Stimulated activated naive CD4-positive, alpha-beta T cell (primary cell): ENCODE results near the gene LONRF2.

Experiments
- DNase-seq, 6 experiments: peaks; one replicate each; lab custom pipeline; 2025; lab: John Stamatoyannopoulos, UW

LONRF2 gene

DNA sequence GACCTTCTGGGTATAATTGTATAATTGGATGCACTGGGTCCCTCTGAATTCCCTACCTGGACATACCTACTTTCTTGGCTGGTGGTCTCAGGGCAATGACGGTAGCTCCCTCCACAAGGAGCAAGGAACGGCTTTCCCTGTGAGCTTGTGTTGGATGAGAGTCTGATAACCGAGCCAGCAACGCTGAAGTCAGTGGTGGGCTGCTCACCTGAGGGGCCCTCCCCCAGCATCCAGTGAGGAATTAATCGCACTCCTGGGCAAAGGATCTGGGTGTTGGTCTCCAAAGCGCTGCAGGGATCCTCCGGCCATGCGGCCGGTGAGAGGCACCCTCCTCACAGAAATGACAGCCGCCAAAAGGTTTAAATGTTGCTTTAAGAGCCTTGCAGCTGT is 47.1 kb downstream of the LONRF2 start:
- DNase-seq, result no peak

DNA sequence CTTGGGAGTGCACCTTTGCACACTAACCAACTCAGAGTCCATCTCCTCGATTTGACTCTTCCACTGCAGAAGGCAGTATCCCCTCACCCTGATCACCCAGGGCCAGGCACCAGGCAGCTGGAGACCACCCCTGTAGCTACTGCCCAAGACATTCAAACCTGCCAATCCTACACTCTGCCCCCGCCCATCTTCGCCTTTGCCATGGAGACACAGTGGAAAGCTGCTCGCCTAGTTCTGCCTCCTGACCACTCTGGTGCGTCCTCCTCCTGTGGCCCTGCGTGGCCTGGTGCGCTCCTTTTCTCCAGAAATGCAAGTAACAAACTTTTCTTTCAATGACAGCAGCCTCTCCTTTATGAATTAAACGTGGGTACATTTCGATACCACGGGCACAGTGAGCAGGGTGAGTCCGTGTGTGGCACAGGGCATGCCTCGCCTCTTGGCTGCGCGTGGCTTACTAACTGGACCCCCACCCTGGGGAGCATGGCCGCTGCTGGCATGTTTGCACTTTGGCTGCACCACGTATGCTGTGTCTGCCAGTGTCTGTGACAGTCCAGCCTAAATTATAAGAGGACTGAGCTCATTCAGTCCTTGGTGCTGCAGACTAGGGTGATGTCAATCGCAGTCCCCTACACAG is 47.6 kb downstream of the LONRF2 start:
- DNase-seq, result no peak

- no peak for DNase-seq
Observed at GRCh38 chr2:100274076-100274475, 48.2 kb downstream of the LONRF2 start.

DNA sequence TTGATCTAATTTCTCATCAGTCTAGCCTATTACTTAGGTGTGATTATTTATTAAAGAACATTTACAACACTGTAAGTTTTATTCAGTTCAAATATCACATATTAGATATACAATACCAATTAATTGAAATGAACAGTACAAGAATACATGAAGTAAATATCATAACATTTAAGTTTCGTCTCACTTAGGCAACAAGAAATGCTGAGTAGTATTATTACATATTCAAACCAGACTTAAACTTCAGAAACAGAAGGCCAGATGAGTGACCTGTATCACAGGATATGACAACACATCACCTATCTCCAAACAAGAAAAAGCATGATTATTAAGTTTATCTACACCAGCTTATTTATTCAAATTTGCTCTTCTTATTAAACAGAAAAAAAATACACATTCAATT is 48.9 kb downstream of the LONRF2 start:
- DNase-seq, result no peak

DNA sequence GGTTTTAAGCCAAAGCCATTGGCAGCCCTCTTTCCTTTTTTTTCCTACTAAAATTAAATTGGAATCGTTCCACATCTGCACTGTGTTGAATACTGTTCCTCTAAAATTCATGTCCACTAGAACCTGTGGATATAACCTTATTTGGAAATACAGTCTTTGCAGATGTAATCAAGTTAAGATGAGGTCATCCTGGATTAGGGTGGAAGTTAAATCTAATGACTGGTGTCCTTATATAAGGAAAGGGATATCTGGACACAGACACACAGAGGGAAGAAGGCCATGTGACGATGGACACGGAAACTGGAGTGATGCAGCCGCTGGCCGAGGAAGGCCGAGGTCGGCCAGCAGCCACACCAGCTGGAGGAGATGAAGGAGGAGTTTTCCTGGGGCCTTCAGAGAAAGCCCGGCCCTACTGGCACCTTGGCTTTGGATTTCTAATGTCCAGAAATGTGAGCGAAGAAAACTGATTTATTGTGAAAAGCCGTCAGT is 49.4 kb downstream of the LONRF2 start:
- DNase-seq, result no peak

DNA sequence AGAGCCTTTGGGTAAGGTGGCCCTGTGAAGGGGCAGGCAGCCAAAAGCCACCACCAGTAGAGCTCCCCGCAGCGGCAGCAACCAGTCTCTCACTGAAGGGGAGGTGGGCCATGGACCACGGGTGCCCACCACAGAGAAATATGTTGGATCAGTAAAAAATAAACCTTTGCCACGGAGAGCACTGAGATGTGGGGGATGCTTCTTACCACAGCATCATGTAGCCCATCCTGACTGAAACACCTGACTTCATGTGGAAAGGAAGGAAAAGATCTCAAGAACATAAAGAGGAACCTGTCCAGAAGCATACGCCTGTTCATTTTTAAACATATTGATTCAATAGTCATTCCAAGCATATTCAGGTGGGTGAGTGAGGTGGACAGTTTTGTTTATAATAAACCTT is 51.1 kb downstream of the LONRF2 start:
- DNase-seq, result no peak

DNA sequence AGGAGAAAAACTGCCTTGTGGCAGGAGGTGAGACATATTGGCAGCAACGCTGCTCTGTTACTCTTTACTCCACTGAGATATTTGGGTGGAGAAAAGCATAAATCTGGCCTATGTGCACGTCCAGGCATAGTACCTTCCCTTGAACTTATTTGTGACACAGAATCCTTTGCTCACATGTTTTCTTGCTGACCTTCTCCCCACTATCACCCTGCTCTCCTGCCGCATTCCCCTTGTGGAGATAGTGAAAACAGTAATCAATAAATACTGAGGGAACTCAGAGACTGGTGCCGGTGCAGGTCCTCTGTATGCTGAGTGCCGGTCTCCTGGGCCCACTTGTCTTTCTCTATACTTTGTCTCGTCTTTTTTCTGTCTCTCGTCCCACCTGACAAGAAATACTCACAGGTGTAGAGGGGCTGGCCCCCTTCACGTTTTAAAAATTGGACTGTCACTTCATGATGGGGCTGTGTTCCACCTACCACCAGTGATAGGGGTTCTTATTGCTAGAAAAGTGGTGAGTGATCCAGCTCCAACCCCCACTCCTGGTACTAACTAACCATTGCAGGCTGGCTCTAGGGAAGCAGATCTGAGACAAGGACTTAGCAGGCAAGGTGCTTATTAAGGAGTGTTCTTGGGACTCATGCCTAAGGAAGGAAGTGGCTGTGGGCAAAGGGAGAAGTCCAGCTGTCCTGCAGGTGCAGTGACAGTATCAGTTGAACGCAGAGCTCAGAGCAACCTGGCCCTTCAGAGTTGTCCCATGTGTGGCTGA is 51.7 kb downstream of the LONRF2 start:
- DNase-seq, result no peak

DNA sequence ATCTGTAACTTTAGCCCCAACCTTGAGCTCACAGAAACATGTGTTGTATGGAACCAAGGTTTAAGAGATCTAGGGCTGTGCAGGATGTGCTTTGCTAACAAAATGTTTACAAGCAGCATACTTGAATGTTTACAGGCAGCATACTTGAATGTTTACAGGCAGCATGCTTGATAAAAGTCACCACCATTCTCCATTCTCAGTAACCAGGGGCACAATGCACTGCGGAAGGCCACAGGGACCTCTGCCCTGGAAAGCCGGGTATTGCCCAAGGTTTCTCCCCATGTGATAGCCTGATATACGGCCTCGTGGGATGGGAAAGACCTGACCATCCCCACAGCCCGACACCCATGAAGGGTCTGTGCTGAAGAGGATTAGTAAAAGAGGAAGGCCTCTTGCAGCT is 52.4 kb downstream of the LONRF2 start:
- DNase-seq, result no peak

- no peak for DNase-seq
Observed at GRCh38 chr2:100268986-100269385, 53.3 kb downstream of the LONRF2 start.

- no peak for DNase-seq
Observed at GRCh38 chr2:100267751-100268150, 54.5 kb downstream of the LONRF2 start.

- no peak for DNase-seq
Observed at GRCh38 chr2:100266126-100266525, 56.2 kb downstream of the LONRF2 start.

DNA sequence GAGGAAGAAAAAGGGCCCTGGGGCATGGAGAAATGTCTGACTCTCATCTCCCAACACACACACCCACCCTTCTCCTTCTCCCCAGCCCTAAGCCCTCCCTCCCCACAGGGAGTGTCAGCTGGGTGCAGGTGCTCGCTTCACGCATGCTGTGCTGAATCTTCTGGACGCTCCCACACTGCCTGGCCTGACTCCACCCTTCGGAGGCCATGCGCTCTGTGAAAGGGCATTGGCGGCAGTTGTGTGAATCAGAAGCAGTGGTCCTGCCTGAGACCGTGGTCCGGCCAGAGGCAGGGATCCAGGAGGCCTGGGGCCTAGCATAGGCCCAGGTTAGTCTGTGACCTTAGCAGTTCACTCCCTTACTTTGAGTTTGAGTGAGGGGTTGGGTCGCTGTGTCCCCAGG is 57.1 kb downstream of the LONRF2 start:
- no peak for DNase-seq

DNA sequence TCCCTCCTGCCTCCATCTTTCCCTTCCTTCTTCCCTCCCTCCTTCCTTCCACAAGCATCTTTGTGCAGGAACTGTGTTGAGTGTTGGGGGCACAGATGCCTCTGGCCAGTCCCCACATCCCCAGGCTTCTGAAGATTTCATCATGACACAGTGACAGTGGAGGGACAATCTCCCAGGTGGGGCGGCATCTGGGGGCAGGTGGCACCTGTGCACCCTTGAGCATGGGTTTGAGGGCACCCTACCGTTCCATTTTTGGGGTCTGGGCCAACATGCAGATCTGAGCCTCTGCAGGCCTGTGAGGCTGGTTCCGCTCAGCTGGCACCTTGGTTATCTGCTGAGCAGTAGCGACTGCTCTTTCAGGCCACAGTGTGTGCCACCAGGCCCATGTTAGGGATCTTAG is 57.6 kb downstream of the LONRF2 start:
- DNase-seq, result no peak

- no peak for DNase-seq
Observed at GRCh38 chr2:100264121-100264520, 58.2 kb downstream of the LONRF2 start.

DNA sequence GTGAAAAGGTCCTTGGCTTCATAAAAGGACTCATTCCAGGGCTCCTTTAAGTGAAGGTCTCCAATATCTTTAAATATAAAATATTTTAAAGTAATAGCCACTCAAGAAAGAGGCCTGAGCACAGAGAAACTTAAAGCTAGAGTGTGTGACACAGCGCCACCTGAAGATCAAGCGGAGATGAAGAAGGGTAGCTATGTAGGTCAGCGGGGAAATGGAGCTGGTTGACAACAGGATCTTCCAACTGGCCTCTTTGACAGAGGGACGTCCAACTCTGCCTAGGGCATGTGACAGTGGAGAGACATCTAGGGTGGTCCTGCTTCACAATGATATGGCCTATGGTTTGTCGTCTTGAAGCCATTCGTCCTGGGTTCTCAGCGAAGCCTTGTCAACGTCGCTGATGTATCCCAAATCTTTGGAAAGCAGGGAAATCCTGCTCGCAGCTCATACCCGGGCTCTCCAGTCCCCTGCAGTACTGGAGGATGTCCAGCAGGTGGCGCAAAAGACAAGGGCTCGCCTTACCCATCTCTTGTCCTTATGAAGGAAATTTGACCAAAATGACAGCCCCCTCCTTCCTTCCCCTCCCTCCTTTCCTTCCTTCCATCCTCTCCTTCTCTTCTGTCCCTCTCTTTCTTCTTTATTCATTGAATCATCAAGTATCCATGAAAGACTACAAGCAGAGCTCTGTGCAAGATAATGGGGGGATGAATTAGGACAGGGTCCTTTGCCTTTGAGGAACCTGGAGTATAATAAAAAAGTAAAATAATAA is 59.6 kb downstream of the LONRF2 start:
- DNase-seq, result peak in 5 of 6 experiments; percentile 10 to 66 (median 33)

- no peak for DNase-seq
Observed at GRCh38 chr2:100262046-100262445, 60.3 kb downstream of the LONRF2 start.

- DNase-seq, result peak in 1 of 6 experiments; percentile 5
Observed at GRCh38 chr2:100260712-100261620, 61.3 kb downstream of the LONRF2 start.

- DNase-seq, result no peak
Observed at GRCh38 chr2:100259106-100259505, 63.2 kb downstream of the LONRF2 start.

GRCh38 chr2:100257939-100258338 is 64.4 kb downstream of the LONRF2 start:
- DNase-seq, result no peak

GRCh38 chr2:100256849-100257248 is 65.5 kb downstream of the LONRF2 start:
- no peak for DNase-seq

- no peak for DNase-seq
Observed at GRCh38 chr2:100256416-100256815, 65.9 kb downstream of the LONRF2 start.
